Measurements from ENCODE around the gene FLII.

FLII gene

DNA sequence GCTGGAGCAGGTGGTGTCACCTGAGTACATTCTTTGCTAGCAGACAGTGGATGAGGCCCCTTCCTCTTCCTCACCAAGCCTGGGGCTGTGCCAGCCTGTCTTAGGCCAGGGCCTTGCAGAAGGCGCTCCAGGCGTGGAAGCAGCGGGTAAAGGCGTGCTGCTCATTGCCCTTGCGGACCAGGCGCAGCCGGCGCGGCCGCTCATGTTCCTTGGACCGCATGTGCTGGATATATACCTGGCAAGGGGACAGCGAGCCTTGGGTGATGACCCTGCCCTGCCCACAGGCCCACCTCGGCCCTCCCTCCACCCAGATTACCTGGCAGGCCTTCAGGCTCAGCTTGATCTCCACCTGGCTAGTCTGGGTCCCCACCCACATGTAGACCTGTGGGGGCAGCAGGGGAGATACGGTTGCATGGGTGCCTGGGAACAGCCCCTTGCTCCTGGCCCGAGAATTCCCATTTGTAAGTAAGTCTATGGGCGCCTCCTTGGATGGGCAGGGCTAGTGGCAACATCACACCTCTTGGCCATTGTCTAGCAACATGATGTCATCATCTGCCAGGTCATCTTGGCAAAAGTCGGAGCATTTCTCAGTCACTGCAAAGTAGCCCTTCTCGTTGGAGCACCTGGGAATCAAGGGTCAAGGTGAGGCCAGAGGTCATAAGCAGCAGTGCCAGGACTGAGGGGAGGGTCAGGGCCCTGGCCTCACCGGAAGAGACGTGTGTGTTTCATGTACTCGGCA, 13.3 kb downstream of the FLII start:
- no peak for DNase-seq (ENCODE audit: low read depth in 3 of 3)

GRCh38 chr17:18241229-18241871, 17.2 kb downstream of the FLII start:
- no peak for DNase-seq (ENCODE audit: low read depth in 3 of 3)

- no peak for DNase-seq (ENCODE audit: low read depth in 3 of 3)
Observed at GRCh38 chr17:18240449-18240848, 18.1 kb downstream of the FLII start.

- no peak for DNase-seq (ENCODE audit: low read depth in 3 of 3)
Observed at GRCh38 chr17:18238299-18238698, 20.2 kb downstream of the FLII start.

DNA sequence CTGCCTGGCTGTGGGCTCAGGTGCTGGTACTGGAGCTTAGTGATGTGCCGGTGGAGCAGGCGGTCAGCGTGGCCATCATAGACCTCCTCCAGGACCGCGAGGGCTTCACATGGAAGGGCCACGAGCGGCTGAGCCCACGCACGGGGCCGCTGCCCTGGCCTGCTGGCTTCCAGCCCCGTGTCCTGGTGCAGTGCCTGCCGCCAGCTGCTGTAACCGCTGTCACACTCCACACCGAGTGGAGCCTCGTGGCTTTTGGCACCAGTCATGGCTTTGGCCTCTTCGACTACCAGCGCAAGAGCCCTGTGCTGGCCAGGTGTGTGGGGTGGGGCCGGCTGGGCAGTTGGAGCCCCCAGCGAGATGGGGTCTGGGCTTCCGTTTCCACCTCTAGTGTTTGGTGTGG, 21.1 kb downstream of the FLII start:
- DNase-seq (ENCODE audit: low read depth in 3 of 3), result no peak

DNA sequence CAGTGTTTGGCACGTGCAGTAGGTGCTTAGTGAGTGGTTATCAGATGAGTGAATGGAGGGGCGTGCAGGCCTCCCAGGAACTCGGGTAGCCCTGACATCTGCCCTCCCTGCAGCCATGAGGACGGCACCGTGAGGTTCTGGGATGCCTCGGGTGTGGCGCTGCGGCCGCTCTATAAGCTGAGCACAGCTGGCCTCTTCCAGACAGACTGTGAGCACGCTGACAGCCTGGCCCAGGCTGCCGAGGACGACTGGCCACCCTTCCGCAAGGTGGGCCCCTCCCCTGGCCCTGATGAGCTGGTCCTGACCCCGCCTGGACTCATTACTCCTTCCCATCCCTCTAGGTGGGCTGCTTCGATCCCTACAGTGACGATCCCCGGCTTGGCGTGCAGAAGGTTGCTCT, 22.0 kb downstream of the FLII start:
- DNase-seq (ENCODE audit: low read depth in 3 of 3), result no peak

- DNase-seq (ENCODE audit: low read depth in 3 of 3), result peak in 1 of 3 experiments; percentile 51
Observed at GRCh38 chr17:18235743-18236256, 22.7 kb downstream of the FLII start.

- DNase-seq (ENCODE audit: low read depth in 3 of 3), result no peak
Observed at GRCh38 chr17:18234853-18235380, 23.6 kb downstream of the FLII start.

GRCh38 chr17:18233803-18234518, 24.6 kb downstream of the FLII start:
- DNase-seq (ENCODE audit: low read depth in 3 of 3), result no peak

DNA sequence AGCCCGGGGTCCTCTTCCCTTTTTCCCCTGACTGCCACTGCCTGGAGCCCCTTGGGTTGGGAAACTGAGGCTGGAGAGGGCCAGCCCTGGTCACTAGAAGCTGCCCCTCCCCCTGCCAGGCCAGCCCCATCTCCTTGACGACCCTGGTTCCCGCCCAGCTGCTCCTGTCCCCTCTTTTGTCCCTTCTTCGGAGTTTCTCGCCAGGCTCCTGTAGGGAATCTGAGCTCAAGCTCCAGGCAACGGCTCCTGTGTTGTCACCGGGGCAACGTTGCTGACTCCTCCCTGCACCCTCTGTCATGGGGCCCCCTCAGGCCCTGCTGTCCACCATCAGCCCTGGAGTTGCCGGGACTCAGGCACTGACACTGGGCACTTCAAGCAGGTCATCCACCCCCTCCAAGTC, 27.4 kb downstream of the FLII start:
- DNase-seq (ENCODE audit: low read depth in 3 of 3), result no peak

GRCh38 chr17:18230288-18231141, 28.0 kb downstream of the FLII start:
- DNase-seq (ENCODE audit: low read depth in 3 of 3), result no peak

DNA sequence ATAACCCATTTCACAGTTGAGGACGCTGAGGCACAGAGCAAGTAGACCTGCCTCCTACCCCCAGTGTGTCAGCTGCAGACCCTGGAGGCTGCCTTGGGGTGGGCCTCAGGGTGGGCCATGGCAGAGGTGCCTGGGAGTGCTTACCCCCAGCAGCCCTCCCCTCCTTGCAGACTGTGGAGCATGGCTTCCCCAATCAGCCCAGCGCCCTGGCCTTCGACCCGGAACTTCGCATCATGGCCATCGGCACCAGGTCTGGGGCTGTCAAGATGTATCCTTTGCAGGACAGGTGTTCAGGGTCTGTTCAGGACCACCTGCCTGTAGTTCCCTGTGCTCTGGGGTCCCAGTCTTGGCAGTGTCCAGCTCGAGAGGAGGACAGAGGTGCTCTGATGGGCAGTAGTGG, 28.8 kb downstream of the FLII start:
- no peak for DNase-seq (ENCODE audit: low read depth in 3 of 3)

DNA sequence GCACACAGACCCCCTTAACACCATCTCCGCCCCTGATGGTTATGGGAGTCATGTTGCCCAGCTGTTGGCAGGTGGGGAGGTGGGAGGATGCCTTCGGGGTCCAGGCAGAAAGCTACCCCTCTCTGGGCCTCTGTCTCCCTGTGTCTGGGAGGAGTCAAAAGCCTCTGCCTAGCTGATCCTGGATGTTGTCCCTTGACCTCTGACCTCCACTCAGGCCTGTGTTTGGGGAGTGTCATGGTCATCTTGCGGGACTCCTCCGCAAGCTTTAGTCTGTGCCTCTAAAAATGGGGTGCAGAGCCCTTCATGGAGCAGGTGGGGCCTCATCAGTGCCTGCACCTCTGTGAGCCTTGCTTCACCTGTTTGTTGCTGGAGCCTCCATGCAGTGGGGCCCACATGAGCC, 29.3 kb downstream of the FLII start:
- DNase-seq (ENCODE audit: low read depth in 3 of 3), result no peak

GRCh38 chr17:18228176-18228682, 30.3 kb downstream of the FLII start:
- no peak for DNase-seq (ENCODE audit: low read depth in 3 of 3)

DNA sequence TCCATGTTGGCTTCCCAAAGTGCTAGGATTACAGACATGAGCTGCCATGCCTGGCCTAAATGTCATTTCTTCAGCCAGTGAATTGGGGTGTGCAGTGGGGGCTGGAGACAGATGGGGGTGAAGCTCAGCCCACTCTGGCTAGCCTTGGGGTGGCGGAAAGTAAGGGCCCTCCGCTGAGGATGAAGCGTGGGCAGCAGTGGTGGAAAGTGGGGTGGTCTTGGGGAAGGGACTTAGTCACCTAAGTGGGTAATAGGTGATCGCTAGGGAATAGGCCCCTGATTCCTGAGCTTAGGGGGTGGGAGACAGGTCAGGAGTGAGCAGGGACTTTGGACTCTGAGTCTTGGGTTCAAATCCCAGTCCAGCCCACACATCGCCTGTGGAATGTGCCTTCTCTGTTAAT, 30.9 kb downstream of the FLII start:
- DNase-seq (ENCODE audit: low read depth in 3 of 3), result no peak

- no peak for DNase-seq (ENCODE audit: low read depth in 3 of 3)
Observed at GRCh38 chr17:18226284-18226945, 32.1 kb downstream of the FLII start.

GRCh38 chr17:18225642-18226283, 32.8 kb downstream of the FLII start:
- DNase-seq (ENCODE audit: low read depth in 3 of 3), result no peak

DNA sequence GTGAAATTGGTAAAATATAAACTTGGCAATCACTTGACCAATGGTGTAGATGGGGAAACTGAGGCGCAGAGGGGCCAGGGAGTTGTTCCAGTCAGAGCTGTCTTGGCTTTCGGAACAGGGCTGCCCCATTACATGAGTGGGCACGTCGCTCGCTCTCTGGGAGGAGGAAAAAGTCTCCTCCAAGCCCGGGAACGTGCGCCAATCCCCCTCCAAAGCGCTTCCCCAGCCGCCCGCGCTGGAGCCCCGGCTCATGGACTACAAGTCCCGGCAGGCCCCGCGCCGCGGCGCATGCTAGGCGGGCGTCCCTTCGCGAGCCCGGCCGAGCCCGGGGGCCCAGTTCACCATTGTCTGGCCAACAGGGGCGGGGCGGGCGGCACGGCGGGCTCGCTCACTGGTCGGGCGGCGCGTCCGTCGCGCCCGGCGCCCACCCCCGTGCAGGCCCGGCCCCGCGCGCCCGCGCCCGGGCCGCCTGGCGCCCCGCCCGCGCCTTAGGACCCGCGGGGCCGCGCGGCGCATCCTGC, 33.4 kb downstream of the FLII start, which contains the start of gene LLGL1:
LLGL1 (plus strand) TSS at position 515 of the 521 bp plus-strand sequence. CDS start 48 bp downstream, outside the sequence.
- peak; percentile 91 to 97 (median 94) for DNase-seq (ENCODE audit: low read depth in 3 of 3)

- no peak for DNase-seq (ENCODE audit: low read depth in 3 of 3)
Observed at GRCh38 chr17:18224387-18225120, 34.0 kb downstream of the FLII start.
